A549 (cell line): ENCODE data around the gene GALNT18.

ENCODE experiments used
- CHD4 ChIP-seq: fragments of 200-600 bp; sonication (generic); IDR thresholded peaks from 2 replicates; pipeline ENCODE4 v1.6.1; 2016; ENCODE audit warnings: antibody characterized with exemption, mild to moderate bottlenecking, borderline replicate concordance
- FOSB ChIP-seq: fragments of 250-450 bp; sonication (Bioruptor Pico); IDR thresholded peaks from 2 replicates; pipeline ENCODE4 v1.5.0; 2020; ENCODE audit warnings: mild to moderate bottlenecking, moderate library complexity
- JUN ChIP-seq, 2 experiments: fragments of >200 bp; sonication (Bioruptor Twin); formaldehyde crosslinking; IDR thresholded peaks; 2 replicates in 1 of 2; 3 replicates in 1 of 2; pipeline ENCODE4 v1.6.1; 2016 to 2017
- POLR2A ChIP-seq: IDR thresholded peaks from 2 replicates; pipeline ENCODE4 v1.6.1; 2012; ENCODE audit warnings: mild to moderate bottlenecking, low read length
- RCOR1 ChIP-seq: fragments of 150-350 bp; IDR thresholded peaks from 2 replicates; pipeline ENCODE4 v1.6.1; 2014; ENCODE audit warnings: antibody characterized with exemption, low read length, low read depth
- RNF2 ChIP-seq: fragments of 200-600 bp; sonication (generic); IDR thresholded peaks from 2 replicates; pipeline ENCODE4 v1.6.1; 2016; ENCODE audit warnings: low read depth, mild to moderate bottlenecking, antibody characterized with exemption, moderate library complexity, borderline replicate concordance
- SMC3 ChIP-seq: fragments of >200 bp; sonication (Bioruptor Twin); formaldehyde crosslinking; IDR thresholded peaks from 3 replicates; pipeline ENCODE4 v1.6.1; 2018; ENCODE audit warnings: inconsistent platforms
- TF ChIP-seq, protein P1 (sequence below): fragments of >200 bp; sonication (Bioruptor Twin); formaldehyde crosslinking; IDR thresholded peaks from 3 replicates; pipeline ENCODE4 v1.5.1; 2016
- TF ChIP-seq, protein P2 (sequence below): IDR thresholded peaks from 2 replicates; pipeline ENCODE4 v1.6.1; 2012
- TF ChIP-seq, protein P3 (sequence below): fragments of >200 bp; sonication (Bioruptor Twin); formaldehyde crosslinking; IDR thresholded peaks from 3 replicates; pipeline ENCODE4 v1.6.1; 2016

DNA sequence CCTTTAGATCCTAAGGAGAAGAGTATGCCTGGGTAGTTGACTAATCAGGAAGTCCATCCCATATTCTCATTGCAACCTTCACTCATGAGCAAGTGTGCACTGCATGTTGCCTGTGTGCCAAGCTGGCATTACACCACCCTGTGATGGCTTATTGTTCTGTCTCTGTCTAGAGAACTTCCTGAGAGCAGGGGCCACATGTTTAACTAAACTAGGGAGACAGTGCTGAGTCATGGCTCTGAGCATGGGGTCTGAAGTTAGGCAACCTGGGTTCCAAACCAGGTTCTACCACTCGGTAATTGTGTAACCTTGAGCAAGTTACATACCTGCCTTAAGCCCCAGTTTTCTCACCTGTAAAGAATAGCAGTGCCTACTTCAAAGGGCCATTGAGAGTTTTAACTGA, 308.4 kb downstream of the GALNT18 start:
- TF ChIP-seq, protein P1, sequence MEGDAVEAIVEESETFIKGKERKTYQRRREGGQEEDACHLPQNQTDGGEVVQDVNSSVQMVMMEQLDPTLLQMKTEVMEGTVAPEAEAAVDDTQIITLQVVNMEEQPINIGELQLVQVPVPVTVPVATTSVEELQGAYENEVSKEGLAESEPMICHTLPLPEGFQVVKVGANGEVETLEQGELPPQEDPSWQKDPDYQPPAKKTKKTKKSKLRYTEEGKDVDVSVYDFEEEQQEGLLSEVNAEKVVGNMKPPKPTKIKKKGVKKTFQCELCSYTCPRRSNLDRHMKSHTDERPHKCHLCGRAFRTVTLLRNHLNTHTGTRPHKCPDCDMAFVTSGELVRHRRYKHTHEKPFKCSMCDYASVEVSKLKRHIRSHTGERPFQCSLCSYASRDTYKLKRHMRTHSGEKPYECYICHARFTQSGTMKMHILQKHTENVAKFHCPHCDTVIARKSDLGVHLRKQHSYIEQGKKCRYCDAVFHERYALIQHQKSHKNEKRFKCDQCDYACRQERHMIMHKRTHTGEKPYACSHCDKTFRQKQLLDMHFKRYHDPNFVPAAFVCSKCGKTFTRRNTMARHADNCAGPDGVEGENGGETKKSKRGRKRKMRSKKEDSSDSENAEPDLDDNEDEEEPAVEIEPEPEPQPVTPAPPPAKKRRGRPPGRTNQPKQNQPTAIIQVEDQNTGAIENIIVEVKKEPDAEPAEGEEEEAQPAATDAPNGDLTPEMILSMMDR: no peak
- TF ChIP-seq CHD4 (no peak), RCOR1 (no peak), RNF2 (no peak), POLR2A (no peak), JUN (IDR thresholded peaks at IDR 0.05) (no peak), FOSB (CRISPR knock-in tag) (no peak), SMC3 (no peak)
- TF ChIP-seq, protein P2, sequence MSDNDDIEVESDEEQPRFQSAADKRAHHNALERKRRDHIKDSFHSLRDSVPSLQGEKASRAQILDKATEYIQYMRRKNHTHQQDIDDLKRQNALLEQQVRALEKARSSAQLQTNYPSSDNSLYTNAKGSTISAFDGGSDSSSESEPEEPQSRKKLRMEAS: no peak
- TF ChIP-seq, protein P3, sequence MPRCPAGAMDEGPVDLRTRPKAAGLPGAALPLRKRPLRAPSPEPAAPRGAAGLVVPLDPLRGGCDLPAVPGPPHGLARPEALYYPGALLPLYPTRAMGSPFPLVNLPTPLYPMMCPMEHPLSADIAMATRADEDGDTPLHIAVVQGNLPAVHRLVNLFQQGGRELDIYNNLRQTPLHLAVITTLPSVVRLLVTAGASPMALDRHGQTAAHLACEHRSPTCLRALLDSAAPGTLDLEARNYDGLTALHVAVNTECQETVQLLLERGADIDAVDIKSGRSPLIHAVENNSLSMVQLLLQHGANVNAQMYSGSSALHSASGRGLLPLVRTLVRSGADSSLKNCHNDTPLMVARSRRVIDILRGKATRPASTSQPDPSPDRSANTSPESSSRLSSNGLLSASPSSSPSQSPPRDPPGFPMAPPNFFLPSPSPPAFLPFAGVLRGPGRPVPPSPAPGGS: no peak
